HAP-1 (cell line): ENCODE measurements around the gene ING3.

Experiments
- DNase-seq, 2 experiments: peaks; one replicate each; pipeline ENCODE4 v3.0.0-alpha.2; 2016 to 2020; ENCODE audit warnings: low spot score in 2 of 2
- H3K27me3 ChIP-seq: fragments of 250-450 bp; sonication (Bioruptor Pico); 2 replicates; pipeline ENCODE4 v1.5.1; 2020; ENCODE audit warnings: low read depth, mild to moderate bottlenecking, moderate library complexity
- H3K36me3 ChIP-seq: fragments of 250-450 bp; sonication (Bioruptor Pico); replicated peaks from 2 replicates; pipeline ENCODE4 v1.5.1; 2020; ENCODE audit warnings: mild to moderate bottlenecking
- H3K4me1 ChIP-seq: fragments of 250-450 bp; sonication (Bioruptor Pico); 2 replicates; pipeline ENCODE4 v1.5.1; 2020; ENCODE audit warnings: mild to moderate bottlenecking
- H3K4me3 ChIP-seq: fragments of 250-450 bp; sonication (Bioruptor Pico); 2 replicates; pipeline ENCODE4 v1.5.1; 2020; ENCODE audit warnings: mild to moderate bottlenecking, moderate library complexity
- H3K9me3 ChIP-seq: fragments of 250-450 bp; sonication (Bioruptor Pico); 2 replicates; pipeline ENCODE4 v1.5.1; 2020; ENCODE audit warnings: mild to moderate bottlenecking, moderate library complexity
- in situ Hi-C: fragments of 300-500 bp; cut with MboI; formaldehyde crosslinking; loops from 3 replicates; pipeline ENCODE4 v1.14.3; 2020; ENCODE audit warnings: low sequenced_read_pairs, inconsistent platforms, mixed read lengths

The ING3 gene

DNA sequence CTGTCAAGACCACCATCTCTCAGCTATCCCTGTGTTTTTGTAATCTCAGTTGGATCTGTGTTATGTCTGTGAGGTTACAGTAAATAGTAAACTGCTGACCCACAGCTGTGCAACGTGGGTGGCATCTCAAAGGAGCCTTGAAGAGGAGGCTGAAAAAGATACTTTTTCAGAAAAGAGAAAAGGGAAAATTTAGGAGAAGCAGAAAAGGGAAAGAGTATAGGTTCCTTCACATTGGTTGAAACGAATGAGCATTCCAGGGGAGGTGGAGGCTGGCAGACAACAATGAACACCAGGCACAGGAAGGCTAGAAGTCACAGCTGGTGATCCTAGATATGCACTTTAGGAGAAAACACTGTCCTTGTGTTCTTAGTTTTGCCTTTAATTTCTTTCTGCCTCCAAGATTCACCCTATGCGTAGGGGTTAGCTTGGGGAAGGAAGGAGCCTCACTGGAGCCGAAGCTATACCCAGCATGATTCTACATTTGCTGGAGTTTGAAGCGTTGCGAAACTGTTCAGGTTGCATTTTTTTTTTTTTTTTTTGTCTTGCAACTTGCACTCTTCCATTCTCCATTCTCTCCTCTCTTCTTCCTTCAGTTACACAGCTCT lies 56.2 kb downstream of the ING3 start:
- H3K9me3 ChIP-seq: no peaks in the 10 kb centered on the region
- in situ Hi-C loops: no loop called here
- no peaks in the 10 kb centered on the region for H3K4me1 ChIP-seq
- H3K36me3 ChIP-seq: no peaks in the 10 kb centered on the region
- DNase-seq: no peak
- H3K4me3 ChIP-seq: no peak overlapping the region
- H3K27me3 ChIP-seq: peaks cover 42% of the 10 kb centered on the region

DNA sequence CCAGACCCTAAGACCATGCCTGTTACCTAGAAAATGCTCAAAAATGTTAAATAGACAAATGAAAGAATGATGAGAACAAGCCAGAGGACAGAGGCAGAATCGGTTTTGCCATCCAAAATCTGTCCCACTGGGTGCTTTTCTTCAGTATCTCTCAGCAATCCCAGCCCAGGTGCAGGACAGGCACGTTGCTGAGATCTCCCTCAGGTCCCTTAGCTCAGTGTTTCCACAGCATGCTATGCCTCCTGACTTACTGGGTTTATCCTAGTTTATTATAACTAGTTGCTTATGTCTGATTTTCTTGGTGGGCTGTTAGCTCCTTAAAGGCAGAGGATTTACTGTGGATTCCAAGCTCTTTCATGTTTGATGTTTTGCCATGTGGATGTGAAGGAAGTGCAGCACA lies 58.2 kb downstream of the ING3 start:
- no peaks in the 10 kb centered on the region for H3K4me1 ChIP-seq
- in situ Hi-C loops: no loop called here
- peaks cover 23% of the 10 kb centered on the region for H3K27me3 ChIP-seq
- DNase-seq: no peak
- no peaks in the 10 kb centered on the region for H3K36me3 ChIP-seq
- H3K9me3 ChIP-seq: no peaks in the 10 kb centered on the region
- H3K4me3 ChIP-seq: no peak overlapping the region

DNA sequence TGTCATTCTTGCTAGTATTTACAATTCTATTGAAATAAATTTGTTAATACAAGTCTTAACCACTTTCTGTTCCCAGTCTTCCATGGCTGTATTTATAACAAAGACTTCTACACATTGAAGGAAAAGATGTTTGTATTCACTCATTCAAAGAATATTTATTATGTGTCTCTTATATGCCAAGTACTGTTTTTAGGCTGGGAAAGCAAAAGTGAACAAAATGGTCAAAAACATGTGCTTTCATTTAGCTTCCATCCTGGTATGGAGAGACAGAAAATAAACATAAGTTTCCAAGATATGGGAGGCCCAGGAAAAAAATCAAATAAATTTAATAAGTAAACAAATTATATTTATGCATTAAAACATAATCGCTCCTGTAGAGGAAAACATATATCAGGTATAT lies 60.8 kb downstream of the ING3 start:
- no peaks in the 10 kb centered on the region for H3K36me3 ChIP-seq
- H3K9me3 ChIP-seq: no peaks in the 10 kb centered on the region

DNA sequence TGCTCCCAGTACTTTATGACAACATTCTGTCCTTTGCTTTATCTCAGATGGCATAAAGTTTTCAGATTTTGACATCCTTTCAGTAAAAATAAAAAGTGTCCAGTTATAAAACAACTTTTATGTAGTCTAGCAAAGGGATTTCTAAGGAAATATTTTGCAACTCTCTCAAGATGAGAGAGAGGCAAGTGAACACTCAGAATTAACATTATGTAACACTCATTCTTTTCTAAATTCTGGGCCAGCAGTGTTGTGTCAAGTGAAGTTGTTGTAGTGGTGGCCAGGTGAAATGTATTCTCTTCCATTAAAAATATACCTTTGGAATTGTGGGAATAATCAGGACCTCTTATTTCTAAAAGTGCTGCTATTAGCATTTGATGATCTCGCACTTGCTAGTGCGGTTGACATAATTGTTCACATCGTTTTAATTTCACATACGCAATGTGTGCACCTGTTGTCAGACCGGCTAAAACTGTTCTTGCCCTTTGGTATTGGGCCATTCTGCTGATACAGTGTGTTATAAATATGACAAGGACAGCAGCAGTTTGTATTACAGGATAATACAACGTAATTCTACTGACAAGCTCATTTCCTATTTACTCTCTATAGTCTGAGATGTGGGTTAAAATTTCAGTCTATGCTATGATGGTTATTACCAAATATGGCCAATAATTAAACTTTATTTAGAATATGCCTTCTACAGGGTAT lies 61.7 kb downstream of the ING3 start:
- no peaks in the 10 kb centered on the region for H3K9me3 ChIP-seq
- no peaks in the 10 kb centered on the region for H3K36me3 ChIP-seq
- H3K4me3 ChIP-seq: no peak overlapping the region
- H3K27me3 ChIP-seq: peaks cover 12% of the 10 kb centered on the region
- in situ Hi-C loops: no loop called here
- no peak for DNase-seq
- H3K4me1 ChIP-seq: no peaks in the 10 kb centered on the region

More for the DNA sequence above, 60.8 kb downstream of the ING3 start:
- peaks cover 15% of the 10 kb centered on the region for H3K27me3 ChIP-seq
- H3K4me1 ChIP-seq: no peaks in the 10 kb centered on the region
- in situ Hi-C loops: no loop called here
- DNase-seq: no peak
- no peak overlapping the region for H3K4me3 ChIP-seq

DNA sequence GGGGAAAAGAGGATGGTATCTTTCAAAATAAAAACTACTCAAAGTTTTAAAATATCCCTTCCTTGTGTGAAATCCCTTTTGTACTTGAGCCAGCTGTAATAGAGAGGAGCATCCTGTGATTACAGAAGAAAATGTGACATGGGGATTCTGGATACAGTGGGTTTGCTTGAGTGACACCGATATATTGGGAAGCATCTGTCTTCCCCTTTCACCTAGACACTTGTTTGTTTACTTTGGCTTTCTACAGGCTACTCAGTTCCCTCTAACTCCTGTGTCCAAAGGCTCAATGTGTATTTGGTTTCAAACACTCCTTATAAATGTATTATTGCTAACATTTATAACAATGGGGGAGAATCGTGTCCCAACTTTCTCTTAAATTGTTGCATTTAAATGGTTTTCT lies 62.3 kb downstream of the ING3 start:
- Histone ChIP-seq H3K27me3 (peaks cover 6% of the 10 kb centered on the region), H3K4me1 (no peaks in the 10 kb centered on the region), H3K9me3 (no peaks in the 10 kb centered on the region), H3K36me3 (no peaks in the 10 kb centered on the region), H3K4me3 (no peak overlapping the region)
- in situ Hi-C loops: no loop called here
- no peak for DNase-seq

DNA sequence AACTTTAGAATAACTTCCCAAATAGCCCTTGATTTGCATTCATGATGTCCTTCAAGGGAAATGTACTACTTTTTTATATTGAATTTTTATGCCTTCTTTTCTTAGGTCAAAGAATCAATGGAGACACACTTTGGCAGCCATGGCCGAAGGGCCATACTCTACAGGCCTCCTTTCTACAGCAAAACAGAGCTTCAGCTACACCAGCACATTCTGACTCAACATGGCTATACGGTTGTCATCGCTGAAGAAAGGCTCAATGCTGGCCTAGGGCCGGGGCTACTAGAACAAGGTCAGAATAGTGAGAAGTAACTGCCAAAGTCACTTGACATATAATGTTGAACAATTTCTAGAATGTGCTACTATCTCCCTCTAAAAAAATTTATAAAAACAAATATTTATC lies 65.0 kb downstream of the ING3 start:
- Histone ChIP-seq H3K4me3 (no peak overlapping the region), H3K4me1 (no peaks in the 10 kb centered on the region), H3K9me3 (no peaks in the 10 kb centered on the region), H3K36me3 (no peaks in the 10 kb centered on the region), H3K27me3 (no peaks in the 10 kb centered on the region; the same call in 1 of the 2 replicates)
- in situ Hi-C loops: no loop called here
- no peak for DNase-seq

DNA sequence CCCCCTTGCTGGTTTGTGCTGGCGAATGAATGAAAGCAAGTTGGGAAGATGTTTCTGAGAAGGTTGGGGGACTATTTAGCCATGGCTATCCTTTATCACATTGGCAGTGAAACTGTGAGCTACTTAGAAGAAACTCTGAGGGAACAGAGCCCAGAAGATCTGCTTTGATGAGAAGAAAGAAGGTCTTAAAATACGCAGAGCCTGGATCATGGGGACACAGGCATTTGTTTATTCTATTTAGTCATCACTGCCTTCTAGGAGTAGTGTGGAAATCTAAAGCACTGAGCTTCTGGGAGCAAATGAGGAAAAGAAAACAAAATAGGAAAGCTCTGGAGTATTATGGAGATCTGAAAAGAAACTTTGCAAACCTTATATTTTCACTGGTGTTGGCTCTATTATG lies 66.4 kb downstream of the ING3 start:
- in situ Hi-C loops: no loop called here
- DNase-seq: no peak
- Histone ChIP-seq H3K27me3 (no peaks in the 10 kb centered on the region; the same call in 1 of the 2 replicates), H3K36me3 (no peaks in the 10 kb centered on the region), H3K4me1 (no peaks in the 10 kb centered on the region), H3K4me3 (no peak overlapping the region), H3K9me3 (no peaks in the 10 kb centered on the region)

DNA sequence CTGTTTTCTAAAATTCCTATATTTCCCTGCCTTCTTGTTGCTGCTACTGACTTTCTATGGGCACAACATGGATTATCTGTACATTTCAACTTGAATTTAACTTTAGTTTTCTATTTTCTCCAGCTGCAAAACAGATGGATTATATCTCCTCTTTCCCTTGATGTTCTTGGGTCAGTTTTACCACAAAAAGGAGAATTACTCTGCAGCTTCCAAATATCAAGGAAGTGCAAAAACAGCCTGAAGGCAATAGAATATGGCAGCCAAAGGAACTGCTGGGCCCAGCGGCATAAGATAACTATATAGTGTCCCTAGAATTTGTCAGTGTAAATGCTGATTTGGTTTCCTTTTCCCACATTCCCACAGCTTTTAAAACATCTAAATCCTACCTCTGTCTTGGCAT lies 67.0 kb downstream of the ING3 start:
- no peak for DNase-seq
- H3K4me1 ChIP-seq: no peaks in the 10 kb centered on the region
- no peaks in the 10 kb centered on the region for H3K36me3 ChIP-seq
- H3K9me3 ChIP-seq: no peaks in the 10 kb centered on the region
- H3K4me3 ChIP-seq: no peak overlapping the region
- in situ Hi-C loops: no loop called here
- H3K27me3 ChIP-seq: no peaks in the 10 kb centered on the region; the same call in 1 of the 2 replicates

DNA sequence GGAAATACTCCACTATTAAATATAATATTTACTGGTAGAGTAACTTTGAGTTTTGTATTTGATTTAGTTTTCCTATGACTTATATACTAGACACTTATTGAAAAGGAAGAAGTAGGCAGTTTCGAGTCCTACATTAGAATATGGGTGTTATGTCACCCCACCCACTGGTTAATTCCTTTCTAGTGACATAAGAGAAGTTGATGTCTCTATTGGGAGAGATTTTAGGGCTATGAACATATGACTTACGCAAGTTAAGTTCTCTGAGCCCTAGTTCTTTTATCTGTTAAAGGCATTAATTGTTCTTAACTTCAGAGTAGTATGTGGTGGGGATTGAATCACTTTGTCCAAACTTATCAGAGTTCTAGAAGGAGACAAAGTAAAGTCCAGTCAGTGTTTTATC lies 68.4 kb downstream of the ING3 start:
- in situ Hi-C loops: no loop called here
- H3K4me1 ChIP-seq: peaks cover under 1% of the 10 kb centered on the region; the same call in 1 of the 2 replicates
- no peaks in the 10 kb centered on the region for H3K36me3 ChIP-seq
- no peaks in the 10 kb centered on the region for H3K9me3 ChIP-seq
- no peak for DNase-seq
- H3K27me3 ChIP-seq: no peaks in the 10 kb centered on the region
- no peak overlapping the region for H3K4me3 ChIP-seq

DNA sequence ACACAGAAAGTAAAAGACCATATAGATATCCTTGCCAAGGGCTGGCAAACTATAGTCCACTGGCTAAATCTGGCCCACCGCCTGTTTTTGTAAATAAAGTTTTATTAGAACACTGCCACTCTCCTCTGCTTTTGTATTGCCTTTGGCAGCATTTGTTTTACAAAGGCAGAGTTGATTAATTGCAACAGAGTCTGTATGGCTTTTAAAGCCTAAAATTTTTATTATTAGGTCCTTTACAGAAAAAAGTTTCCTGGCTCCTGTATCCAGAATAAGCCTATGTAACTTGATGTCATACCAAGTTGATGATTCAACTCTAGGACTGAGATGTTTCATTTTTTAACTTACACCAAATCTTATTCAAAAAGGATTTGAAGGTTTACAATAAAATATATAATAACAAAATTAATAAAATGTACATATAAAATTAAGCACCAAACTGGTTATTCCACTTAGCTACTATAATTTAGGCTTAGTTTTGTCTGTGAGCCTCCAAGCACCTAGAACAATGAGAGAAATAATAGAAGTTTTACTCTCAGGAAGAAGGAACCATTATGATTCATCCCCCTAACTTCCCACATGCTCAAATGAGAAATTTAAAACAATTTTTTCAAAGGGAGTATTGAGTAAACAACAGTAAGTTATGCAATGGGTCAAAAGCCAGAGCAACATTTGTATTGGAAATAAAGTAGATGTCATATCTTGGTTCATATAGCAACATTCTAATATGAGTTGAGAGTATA lies 69.8 kb downstream of the ING3 start:
- no peak for DNase-seq
- peaks cover 4% of the 10 kb centered on the region; the same call in 1 of the 2 replicates for H3K4me1 ChIP-seq

DNA sequence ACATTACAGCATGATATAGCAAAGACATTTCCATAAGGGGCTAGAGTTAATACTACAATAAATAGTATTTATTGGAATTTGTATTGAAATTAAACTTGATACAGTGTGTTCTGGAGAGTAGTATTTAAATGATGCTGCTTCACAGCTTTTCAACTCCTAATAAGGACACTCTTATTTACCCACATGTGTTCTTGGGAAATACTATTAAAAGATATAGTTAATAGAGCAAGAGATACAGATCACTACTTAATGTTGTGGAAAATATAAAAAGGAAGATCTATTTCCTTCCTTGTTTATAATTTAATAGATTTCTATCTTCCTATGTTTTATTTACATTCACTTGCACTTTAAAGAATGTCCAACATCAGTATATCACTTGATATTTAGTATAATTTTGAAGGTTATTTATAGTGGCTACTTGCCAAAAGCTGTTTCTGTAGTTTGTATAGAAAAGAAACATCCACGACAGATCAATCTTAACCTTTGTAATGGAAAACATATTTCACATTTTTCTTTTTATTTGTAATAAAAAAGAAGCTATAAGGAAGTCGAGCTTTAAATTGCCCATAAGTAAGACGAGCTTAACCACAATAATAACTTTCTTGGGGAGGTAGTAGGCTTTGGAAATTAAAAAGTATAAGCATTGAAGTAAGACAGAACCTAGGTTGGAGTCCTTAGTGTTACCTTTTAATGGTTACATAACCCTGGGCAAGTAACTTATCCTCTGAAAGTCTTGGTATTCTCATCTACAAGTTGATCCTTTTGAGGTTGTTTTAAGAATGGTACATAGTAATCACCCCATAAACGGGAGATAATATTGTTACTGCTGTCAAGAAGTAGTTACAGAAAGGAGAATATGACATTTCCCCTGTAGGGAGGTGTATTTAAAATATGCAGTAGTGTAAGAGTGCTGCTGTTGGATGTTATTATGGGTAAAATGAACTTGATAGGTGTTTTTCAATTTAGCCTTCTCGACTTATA lies 70.7 kb downstream of the ING3 start:
- no peaks in the 10 kb centered on the region for H3K9me3 ChIP-seq
- H3K27me3 ChIP-seq: peaks cover 7% of the 10 kb centered on the region
- peaks cover 4% of the 10 kb centered on the region; the same call in 1 of the 2 replicates for H3K4me1 ChIP-seq
- H3K4me3 ChIP-seq: no peak overlapping the region
- H3K36me3 ChIP-seq: no peaks in the 10 kb centered on the region
- no peak for DNase-seq
- in situ Hi-C loops: no loop called here

More for the DNA sequence above, 69.8 kb downstream of the ING3 start:
- Histone ChIP-seq H3K9me3 (no peaks in the 10 kb centered on the region), H3K36me3 (no peaks in the 10 kb centered on the region), H3K4me3 (no peak overlapping the region), H3K27me3 (peaks cover 7% of the 10 kb centered on the region)
- in situ Hi-C loops: no loop called here

DNA sequence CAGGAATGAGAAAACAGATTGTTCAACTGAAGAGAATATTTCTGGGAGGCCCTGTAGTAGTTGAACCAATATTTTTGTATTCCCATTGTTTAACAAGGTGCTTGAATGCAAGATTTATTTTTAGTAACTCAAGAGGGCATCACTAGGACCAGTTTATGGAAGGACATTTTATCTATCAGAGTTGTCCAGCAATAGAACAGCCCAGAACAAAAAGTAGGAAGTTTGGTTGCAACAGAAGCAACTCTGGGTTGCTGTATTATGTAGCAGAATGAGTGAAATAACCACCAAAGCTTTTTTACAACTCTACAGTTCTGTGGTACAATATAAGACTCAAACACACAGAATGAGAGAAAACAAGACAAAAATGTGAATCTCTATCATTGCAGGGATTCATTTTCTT lies 72.6 kb downstream of the ING3 start:
- peaks cover 7% of the 10 kb centered on the region for H3K27me3 ChIP-seq
- H3K4me1 ChIP-seq: peaks cover 4% of the 10 kb centered on the region; the same call in 1 of the 2 replicates

More for the DNA sequence above, 72.6 kb downstream of the ING3 start:
- DNase-seq: no peak
- in situ Hi-C loops: no loop called here
- no peaks in the 10 kb centered on the region for H3K36me3 ChIP-seq
- no peaks in the 10 kb centered on the region for H3K9me3 ChIP-seq
- H3K4me3 ChIP-seq: no peak overlapping the region
